ENCODE results near the gene GUCY1A1. TPM values are rescaled to one million over a fixed set of nuclear protein-coding genes. Genes with fewer than 3 reads are reported as not detected.

Gene GUCY1A1
- total and polyA plus RNA-seq, 7 donors: 1.5 to 16.4 (median 6.8) TPM

GRCh38 chr4:155709918-155710317 is 43.3 kb downstream of the GUCY1A1 start:
- Histone ChIP-seq H3K27me3 (ENCODE audit: insufficient read depth in 3 of 3, low read length in 2 of 3) (no peaks in the 10 kb centered on the region), H3K27ac (no peak overlapping the region), H3K36me3 (ENCODE audit: insufficient read depth in 1 of 2, low read depth in 1 of 2) (no peaks in the 10 kb centered on the region), H3K4me3 (no peak overlapping the region), H3K9me3 (no peaks in the 10 kb centered on the region), H3K4me1 (no peaks in the 10 kb centered on the region)
- 42 to 51% (median 43%) methylated on average over 4 of the region's 4 CpGs for WGBS, 3 donors
- intact Hi-C loops (cut with DNase I): no loop called here
- DNase-seq: no peak
- TF ChIP-seq CTCF (IDR thresholded peaks at IDR 0.05): no peak
- ATAC-seq: no peak

- ATAC-seq (no peak), DNase-seq (no peak)
- H3K27me3 ChIP-seq (ENCODE audit: insufficient read depth in 3 of 3, low read length in 2 of 3): no peaks in the 10 kb centered on the region
- H3K4me3 ChIP-seq: no peak overlapping the region
- no peaks in the 10 kb centered on the region for H3K36me3 ChIP-seq (ENCODE audit: insufficient read depth in 1 of 2, low read depth in 1 of 2)
- 85 to 86% (median 86%) methylated on average over 1 of the region's 1 CpG for WGBS, 3 donors
- no peak for TF ChIP-seq CTCF (IDR thresholded peaks at IDR 0.05)
- no peaks in the 10 kb centered on the region for H3K9me3 ChIP-seq
- intact Hi-C loops (cut with DNase I): no loop called here
- H3K27ac ChIP-seq: no peak overlapping the region
- no peaks in the 10 kb centered on the region for H3K4me1 ChIP-seq
Observed at GRCh38 chr4:155711556-155711955, 44.9 kb downstream of the GUCY1A1 start.

GRCh38 chr4:155712846-155713245 is 46.2 kb downstream of the GUCY1A1 start:
- no peak overlapping the region for H3K27ac ChIP-seq
- no peaks in the 10 kb centered on the region for H3K36me3 ChIP-seq (ENCODE audit: insufficient read depth in 1 of 2, low read depth in 1 of 2)
- no peak overlapping the region for H3K4me3 ChIP-seq
- no peak for TF ChIP-seq CTCF (IDR thresholded peaks at IDR 0.05)
- no peaks in the 10 kb centered on the region for H3K9me3 ChIP-seq
- DNase-seq (no peak), ATAC-seq (no peak)
- no peaks in the 10 kb centered on the region for H3K4me1 ChIP-seq
- H3K27me3 ChIP-seq (ENCODE audit: insufficient read depth in 3 of 3, low read length in 2 of 3): no peaks in the 10 kb centered on the region
- WGBS, 3 donors: 88 to 92% (median 91%) methylated on average over 3 of the region's 3 CpGs
- intact Hi-C loops (cut with DNase I): no loop called here

GRCh38 chr4:155713911-155714310 is 47.3 kb downstream of the GUCY1A1 start:
- DNase-seq: no peak
- H3K4me1 ChIP-seq: no peaks in the 10 kb centered on the region
- intact Hi-C loops (cut with DNase I): no loop called here
- H3K27ac ChIP-seq: no peak overlapping the region
- no peak for ATAC-seq
- no peak overlapping the region for H3K4me3 ChIP-seq
- H3K9me3 ChIP-seq: no peaks in the 10 kb centered on the region
- no peaks in the 10 kb centered on the region for H3K36me3 ChIP-seq (ENCODE audit: insufficient read depth in 1 of 2, low read depth in 1 of 2)
- WGBS, 3 donors: 52 to 63% (median 55%) methylated on average over 1 of the region's 1 CpG
- no peak for TF ChIP-seq CTCF (IDR thresholded peaks at IDR 0.05)
- no peaks in the 10 kb centered on the region for H3K27me3 ChIP-seq (ENCODE audit: insufficient read depth in 3 of 3, low read length in 2 of 3)

GRCh38 chr4:155722336-155722735 is 55.7 kb downstream of the GUCY1A1 start:
- no peaks in the 10 kb centered on the region for H3K4me1 ChIP-seq
- DNase-seq (no peak), ATAC-seq (no peak)
- H3K27me3 ChIP-seq (ENCODE audit: insufficient read depth in 3 of 3, low read length in 2 of 3): no peaks in the 10 kb centered on the region
- H3K9me3 ChIP-seq: no peaks in the 10 kb centered on the region
- no peak for TF ChIP-seq CTCF (IDR thresholded peaks at IDR 0.05)
- H3K27ac ChIP-seq: no peak overlapping the region
- no peaks in the 10 kb centered on the region for H3K36me3 ChIP-seq (ENCODE audit: insufficient read depth in 1 of 2, low read depth in 1 of 2)
- no peak overlapping the region for H3K4me3 ChIP-seq
- 64 to 76% (median 75%) methylated on average over 1 of the region's 1 CpG for WGBS, 3 donors
- intact Hi-C loops (cut with DNase I): no loop called here
